Measurements from ENCODE around the gene DSG2.

Gene DSG2

DNA sequence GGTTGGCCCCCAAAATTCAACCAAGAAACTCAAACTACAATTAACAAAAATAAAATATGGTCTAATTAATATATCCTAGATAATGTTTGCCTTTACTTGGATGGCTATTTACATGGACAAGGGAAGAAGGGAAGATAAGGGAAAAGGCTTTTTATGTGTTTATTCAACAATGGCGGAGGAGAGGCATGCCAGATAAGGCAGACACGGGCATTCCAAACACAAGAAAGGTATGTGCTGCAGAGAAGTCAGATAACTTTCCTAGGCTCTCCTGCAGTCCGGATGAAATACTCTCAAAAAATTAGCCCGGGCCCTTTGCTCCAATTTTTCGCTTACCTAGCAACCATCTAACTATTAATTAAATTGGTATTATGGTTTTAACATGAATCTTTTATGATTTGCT lies 88.6 kb downstream of the DSG2 start:
- Mint-ChIP-seq H3K4me1 (no peaks in the 10 kb centered on the region), H3K27ac (no peak overlapping the region), H3K9me3 (peaks cover 5% of the 10 kb centered on the region), H3K36me3 (no peaks in the 10 kb centered on the region), H3K4me3 (no peak overlapping the region)
- ATAC-seq (no peak), DNase-seq (ENCODE audit: low spot score in 2 of 2) (no peak)

DNA sequence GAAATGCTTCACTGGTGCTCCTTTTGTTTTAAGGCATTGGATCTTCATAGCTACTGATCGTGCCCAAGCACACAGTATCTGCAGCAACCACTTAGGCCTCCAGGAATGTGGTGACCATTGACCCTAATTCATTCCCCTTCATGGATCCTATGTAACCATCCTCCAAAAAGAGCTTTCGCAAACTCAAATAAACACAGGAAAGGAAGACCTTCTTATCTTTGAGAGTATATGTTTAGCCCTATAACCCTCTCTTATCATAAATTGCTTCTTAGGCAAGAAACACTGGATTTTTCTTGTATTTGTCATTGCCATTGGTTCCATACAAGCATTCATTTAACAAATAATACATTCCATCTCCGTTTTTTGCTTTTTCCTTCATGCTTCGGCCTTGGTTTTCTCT lies 89.6 kb downstream of the DSG2 start:
- DNase-seq (ENCODE audit: low spot score in 2 of 2) (no peak), ATAC-seq (no peak)
- Mint-ChIP-seq H3K27ac (no peak overlapping the region), H3K9me3 (peaks cover 5% of the 10 kb centered on the region), H3K4me3 (no peak overlapping the region), H3K4me1 (no peaks in the 10 kb centered on the region), H3K36me3 (no peaks in the 10 kb centered on the region)

- DNase-seq (ENCODE audit: low spot score in 2 of 2) = no peak
- Mint-ChIP-seq H3K9me3 (peaks cover 5% of the 10 kb centered on the region), H3K4me3 (no peak overlapping the region), H3K36me3 (no peaks in the 10 kb centered on the region), H3K4me1 (no peaks in the 10 kb centered on the region), H3K27ac (no peak overlapping the region)
- ATAC-seq = no peak
Measured at GRCh38 chr18:31590570-31590969, 92.6 kb downstream of the DSG2 start.

GRCh38 chr18:31591113-31591512 lies 93.1 kb downstream of the DSG2 start:
- DNase-seq (ENCODE audit: low spot score in 2 of 2) = no peak
- Mint-ChIP-seq H3K36me3 (no peaks in the 10 kb centered on the region), H3K27ac (no peak overlapping the region), H3K9me3 (peaks cover 5% of the 10 kb centered on the region), H3K4me3 (no peak overlapping the region), H3K4me1 (no peaks in the 10 kb centered on the region)
- ATAC-seq = no peak

DNA sequence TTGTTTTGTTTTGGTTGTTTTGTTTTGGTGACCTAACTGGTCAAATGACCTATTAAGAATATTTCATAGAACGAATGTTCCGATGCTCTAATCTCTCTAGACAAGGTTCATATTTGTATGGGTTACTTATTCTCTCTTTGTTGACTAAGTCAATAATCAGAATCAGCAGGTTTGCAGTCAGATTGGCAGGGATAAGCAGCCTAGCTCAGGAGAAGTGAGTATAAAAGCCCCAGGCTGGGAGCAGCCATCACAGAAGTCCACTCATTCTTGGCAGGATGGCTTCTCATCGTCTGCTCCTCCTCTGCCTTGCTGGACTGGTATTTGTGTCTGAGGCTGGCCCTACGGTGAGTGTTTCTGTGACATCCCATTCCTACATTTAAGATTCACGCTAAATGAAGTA lies 93.7 kb downstream of the DSG2 start, which contains the start of gene TTR:
TSS of gene TTR (plus strand) at position 250 of the 400 bp plus-strand sequence. CDS start at position 276, 26 bp downstream.
- H3K4me1 Mint-ChIP-seq = no peaks in the 10 kb centered on the region
- peaks cover 5% of the 10 kb centered on the region for H3K9me3 Mint-ChIP-seq
- ATAC-seq = no peak
- H3K36me3 Mint-ChIP-seq = no peaks in the 10 kb centered on the region
- H3K27ac Mint-ChIP-seq = no peak within 1 kb of the TSS
- DNase-seq (ENCODE audit: low spot score in 2 of 2) = no peak
- H3K4me3 Mint-ChIP-seq = no peak within 1 kb of the TSS

DNA sequence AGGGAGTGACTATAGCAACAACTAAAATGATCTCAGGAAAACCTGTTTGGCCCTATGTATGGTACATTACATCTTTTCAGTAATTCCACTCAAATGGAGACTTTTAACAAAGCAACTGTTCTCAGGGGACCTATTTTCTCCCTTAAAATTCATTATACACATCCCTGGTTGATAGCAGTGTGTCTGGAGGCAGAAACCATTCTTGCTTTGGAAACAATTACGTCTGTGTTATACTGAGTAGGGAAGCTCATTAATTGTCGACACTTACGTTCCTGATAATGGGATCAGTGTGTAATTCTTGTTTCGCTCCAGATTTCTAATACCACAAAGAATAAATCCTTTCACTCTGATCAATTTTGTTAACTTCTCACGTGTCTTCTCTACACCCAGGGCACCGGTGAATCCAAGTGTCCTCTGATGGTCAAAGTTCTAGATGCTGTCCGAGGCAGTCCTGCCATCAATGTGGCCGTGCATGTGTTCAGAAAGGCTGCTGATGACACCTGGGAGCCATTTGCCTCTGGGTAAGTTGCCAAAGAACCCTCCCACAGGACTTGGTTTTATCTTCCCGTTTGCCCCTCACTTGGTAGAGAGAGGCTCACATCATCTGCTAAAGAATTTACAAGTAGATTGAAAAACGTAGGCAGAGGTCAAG lies 94.7 kb downstream of the DSG2 start:
- no peaks in the 10 kb centered on the region for H3K36me3 Mint-ChIP-seq
- no peak overlapping the region for H3K27ac Mint-ChIP-seq
- ATAC-seq = no peak
- no peak overlapping the region for H3K4me3 Mint-ChIP-seq
- no peaks in the 10 kb centered on the region for H3K4me1 Mint-ChIP-seq
- no peak for DNase-seq (ENCODE audit: low spot score in 2 of 2)
- peaks cover 5% of the 10 kb centered on the region for H3K9me3 Mint-ChIP-seq

GRCh38 chr18:31595121-31595771 lies 97.3 kb downstream of the DSG2 start:
- H3K36me3 Mint-ChIP-seq = no peaks in the 10 kb centered on the region
- ATAC-seq (no peak), DNase-seq (ENCODE audit: low spot score in 2 of 2) (no peak)
- H3K27ac Mint-ChIP-seq = no peak overlapping the region
- no peak overlapping the region for H3K4me3 Mint-ChIP-seq
- no peaks in the 10 kb centered on the region for H3K9me3 Mint-ChIP-seq
- H3K4me1 Mint-ChIP-seq = no peaks in the 10 kb centered on the region

DNA sequence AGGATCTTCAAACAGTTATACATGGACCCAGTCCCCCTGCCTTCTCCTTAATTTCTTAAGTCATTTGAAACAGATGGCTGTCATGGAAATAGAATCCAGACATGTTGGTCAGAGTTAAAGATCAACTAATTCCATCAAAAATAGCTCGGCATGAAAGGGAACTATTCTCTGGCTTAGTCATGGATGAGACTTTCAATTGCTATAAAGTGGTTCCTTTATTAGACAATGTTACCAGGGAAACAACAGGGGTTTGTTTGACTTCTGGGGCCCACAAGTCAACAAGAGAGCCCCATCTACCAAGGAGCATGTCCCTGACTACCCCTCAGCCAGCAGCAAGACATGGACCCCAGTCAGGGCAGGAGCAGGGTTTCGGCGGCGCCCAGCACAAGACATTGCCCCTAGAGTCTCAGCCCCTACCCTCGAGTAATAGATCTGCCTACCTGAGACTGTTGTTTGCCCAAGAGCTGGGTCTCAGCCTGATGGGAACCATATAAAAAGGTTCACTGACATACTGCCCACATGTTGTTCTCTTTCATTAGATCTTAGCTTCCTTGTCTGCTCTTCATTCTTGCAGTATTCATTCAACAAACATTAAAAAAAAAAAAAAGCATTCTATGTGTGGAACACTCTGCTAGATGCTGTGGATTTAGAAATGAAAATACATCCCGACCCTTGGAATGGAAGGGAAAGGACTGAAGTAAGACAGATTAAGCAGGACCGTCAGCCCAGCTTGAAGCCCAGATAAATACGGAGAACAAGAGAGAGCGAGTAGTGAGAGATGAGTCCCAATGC lies 98.3 kb downstream of the DSG2 start:
- Mint-ChIP-seq H3K27ac (no peak overlapping the region), H3K4me1 (no peaks in the 10 kb centered on the region), H3K9me3 (no peaks in the 10 kb centered on the region), H3K4me3 (no peak overlapping the region), H3K36me3 (no peaks in the 10 kb centered on the region)
- ATAC-seq (no peak), DNase-seq (ENCODE audit: low spot score in 2 of 2) (no peak)

GRCh38 chr18:31598021-31598805 lies 100.2 kb downstream of the DSG2 start:
- H3K27ac Mint-ChIP-seq = no peak overlapping the region
- no peaks in the 10 kb centered on the region for H3K9me3 Mint-ChIP-seq
- no peak overlapping the region for H3K4me3 Mint-ChIP-seq
- no peak for DNase-seq (ENCODE audit: low spot score in 2 of 2)
- no peaks in the 10 kb centered on the region for H3K4me1 Mint-ChIP-seq
- H3K36me3 Mint-ChIP-seq = no peaks in the 10 kb centered on the region
- no peak for ATAC-seq
